Inflammatory macrophage treated with lipopolysaccharide for 1 hour (primary cell): ENCODE data around the gene CELF4.

Experiments used
- DNase-seq, 2 donors: peaks; one replicate each; pipeline ENCODE4 v3.0.0-alpha.2; 2020 to 2022

CELF4 gene

DNA sequence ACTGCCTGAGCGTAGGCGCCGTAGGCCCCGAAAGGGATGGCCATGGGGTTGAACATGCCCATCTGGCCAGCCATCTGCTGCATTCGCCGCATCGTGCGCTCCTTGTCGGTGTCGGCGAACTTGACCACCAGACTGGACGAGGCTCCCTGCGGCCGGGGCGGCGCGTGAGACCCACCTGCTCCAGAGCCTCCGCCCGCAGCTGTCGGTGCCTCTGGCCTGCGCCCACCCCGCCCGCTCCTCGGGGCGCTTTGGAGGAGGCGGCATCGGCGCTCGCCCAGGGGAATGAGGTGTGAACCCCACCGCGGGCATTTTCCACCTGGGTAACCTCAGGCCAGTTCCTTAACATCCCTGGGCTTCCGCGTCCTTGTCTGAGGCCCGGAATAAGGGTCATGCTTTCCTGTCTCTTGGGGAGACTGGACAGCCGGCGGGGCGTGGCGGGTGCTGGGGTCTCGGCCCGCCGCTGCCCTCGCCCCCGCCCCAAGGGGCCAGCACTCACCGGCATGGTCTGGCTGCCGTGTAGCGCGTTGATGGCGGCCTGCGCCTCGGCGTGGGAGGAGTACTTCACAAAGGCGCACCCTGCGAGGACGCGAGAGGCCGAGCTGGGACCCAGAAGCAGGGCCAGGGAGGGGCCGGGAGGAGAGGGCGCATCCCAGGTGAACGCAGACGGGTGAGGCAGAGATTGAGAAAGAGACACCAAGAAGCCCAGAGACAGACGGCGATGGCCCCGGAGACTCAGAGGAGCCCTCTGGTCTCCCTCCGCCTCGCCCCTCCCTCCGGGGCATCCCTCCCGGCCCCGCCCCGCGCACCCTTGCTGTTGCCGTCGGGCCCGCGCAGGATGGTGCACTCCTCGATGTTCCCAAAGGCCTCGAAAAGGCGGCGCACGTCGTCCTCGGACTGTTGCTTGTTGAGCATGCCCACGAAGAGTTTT is 291.0 kb downstream of the CELF4 start:
- DNase-seq = no peak

DNA sequence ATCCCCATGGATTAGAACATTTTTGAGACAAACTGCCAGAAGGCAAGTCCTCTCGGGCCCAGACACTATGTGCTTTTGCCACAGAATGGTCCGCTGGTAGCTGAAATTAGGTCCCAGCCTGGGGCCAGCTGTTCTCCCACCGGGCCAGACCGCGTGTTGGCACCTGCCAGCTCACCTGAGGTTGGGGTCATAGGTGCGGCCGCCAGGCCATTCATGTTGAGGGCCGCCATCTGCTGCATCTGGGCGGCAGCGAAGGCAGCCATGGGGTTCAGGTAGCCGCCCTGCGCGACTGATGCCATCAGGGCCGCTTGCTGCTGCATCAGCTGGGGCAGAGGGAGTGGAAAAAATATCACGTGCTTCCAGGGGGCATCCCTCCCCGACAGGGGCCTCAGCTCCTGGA is 292.8 kb downstream of the CELF4 start:
- DNase-seq = no peak

DNA sequence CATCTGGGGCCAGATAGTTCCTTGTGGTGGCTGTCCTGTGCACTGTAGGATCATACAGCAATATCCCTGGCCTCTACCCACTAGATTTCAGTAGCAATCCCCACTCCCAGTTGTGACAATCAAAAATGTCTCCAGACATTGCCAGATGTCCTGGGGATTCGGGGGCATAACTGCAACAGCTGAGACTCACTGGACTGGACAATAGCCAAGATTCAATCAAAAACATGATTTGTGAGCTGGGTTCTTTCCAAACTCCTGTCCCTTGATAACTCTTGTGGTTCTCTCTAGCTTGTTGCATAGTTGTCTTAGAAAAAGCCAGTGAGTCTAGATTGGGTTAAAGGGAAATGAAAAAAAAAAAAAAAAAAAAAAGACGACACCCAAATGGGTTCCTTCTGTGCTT is 293.4 kb downstream of the CELF4 start:
- no peak for DNase-seq

DNA sequence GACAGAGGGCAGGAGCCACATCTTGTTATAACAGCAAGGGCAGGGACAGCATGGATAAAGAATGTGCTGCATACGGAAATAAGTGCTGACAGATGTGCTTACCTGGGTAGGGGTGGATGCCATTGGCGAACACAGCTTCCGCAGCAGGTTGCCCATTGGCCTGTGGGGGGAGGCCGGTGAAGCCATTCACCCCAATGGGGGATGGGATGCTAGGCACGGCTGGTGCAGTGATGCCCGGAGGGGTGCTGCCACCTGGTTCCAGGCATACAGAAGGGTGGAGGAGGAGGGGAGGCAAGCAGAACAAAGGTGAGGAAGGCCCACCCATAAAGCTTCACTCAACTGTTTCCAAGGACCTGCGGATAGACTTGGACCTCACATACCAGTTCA is 294.9 kb downstream of the CELF4 start:
- no peak for DNase-seq

DNA sequence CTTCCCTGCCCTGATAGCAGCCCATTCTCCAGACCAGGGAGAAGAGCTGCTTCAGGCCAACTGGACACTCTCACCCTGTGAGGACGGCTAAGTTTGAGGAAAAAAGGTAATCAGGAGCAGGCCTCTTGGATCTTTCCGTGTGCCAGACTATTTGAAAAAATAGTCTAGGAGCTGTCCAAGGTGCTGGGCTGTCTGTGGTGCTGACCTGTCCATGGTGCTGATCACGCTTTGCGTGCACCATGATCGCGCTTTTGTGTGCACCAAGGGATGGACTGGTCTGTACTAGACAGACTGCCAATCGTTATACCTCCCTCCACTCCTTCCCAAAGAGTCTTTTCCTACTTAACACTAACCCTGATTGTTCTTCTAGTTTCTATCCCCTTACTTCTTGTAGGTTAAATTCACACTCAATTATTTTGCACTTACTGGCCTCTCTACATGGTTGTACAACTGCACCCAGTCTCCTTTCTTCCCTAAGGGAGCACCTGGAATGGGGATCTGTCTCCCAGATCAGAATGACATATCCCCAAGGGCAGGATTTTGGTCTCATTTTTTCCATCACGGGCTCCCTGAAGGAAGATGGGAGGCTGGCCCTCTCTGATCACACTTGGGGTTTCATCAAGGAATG is 295.4 kb downstream of the CELF4 start:
- DNase-seq = peak in 1 of 2 donors; percentile 23

DNA sequence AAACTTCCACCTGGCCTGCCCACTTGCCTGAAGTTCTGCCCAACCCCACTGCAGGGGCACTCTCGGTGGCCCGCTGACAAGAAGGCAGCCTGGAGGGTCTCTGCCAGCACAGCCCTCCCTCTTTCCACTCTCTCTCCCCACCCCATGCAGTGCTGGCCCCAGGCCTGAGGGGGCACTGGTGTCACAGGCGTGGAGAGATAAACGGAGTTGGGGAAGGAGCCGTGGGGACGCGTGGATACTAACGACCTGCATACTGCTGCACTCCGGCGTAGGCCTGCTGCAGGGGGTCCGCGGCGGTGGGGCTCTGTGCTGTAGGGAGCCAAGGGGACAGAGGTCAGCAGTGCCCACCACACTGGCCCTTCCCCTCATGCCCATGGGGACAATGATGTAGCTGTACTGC is 299.3 kb downstream of the CELF4 start:
- no peak for DNase-seq

DNA sequence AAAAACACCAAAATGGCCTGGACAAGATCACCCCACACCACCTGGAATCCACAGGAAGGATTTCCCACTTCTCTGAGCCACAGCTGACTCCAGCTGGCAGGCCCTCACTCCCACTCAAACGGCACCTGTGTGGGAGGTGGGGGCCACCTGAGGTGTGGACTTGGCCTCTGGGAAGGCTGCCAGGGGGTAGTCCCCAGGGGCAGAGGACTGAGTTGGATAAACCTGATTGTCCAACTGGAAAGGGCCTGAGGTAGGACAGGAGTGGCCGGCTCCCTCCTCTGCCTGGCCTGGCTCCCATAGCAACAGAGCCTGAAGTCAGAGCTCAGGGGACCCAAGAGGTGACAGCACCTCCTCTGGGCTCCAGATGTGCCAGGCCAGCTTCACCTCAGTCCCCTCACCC is 300.2 kb downstream of the CELF4 start:
- DNase-seq = no peak

DNA sequence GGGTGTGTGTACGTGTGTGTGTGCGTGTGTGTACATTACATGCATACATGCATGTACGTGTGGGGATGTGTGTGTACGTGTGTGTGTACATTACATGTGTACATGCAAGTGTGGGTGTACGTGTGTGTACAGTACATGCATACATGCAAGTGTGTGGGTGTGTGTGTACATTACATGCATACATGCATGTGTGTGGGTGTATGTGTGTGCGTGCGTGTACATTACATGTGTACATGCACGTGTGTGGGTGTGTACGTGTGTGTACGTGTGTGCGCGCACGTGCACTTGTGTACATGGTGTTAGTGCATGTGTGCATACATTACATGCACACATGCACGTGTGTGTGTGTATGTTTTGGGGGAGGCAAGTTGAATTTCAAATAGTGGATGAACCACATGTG is 300.6 kb downstream of the CELF4 start:
- no peak for DNase-seq

DNA sequence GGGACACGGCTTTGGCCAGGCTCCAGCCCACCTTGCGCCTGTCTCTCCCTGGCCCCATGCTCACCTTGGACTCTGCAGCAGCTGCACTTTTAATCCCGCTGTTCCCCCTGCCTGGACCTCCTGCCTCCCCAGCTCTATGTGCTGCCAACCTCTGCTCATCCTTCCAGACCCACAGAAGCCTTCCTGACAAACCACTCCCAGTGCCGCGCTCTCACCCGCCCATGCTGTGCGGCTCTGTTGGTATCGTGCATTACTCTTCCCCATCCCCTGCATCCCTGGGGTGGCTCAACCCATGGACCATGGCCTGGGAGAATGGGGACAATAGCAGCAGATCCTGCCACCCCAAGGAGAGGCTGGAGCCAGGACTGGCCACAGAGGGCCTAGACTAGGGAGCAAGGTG is 303.6 kb downstream of the CELF4 start:
- no peak for DNase-seq

DNA sequence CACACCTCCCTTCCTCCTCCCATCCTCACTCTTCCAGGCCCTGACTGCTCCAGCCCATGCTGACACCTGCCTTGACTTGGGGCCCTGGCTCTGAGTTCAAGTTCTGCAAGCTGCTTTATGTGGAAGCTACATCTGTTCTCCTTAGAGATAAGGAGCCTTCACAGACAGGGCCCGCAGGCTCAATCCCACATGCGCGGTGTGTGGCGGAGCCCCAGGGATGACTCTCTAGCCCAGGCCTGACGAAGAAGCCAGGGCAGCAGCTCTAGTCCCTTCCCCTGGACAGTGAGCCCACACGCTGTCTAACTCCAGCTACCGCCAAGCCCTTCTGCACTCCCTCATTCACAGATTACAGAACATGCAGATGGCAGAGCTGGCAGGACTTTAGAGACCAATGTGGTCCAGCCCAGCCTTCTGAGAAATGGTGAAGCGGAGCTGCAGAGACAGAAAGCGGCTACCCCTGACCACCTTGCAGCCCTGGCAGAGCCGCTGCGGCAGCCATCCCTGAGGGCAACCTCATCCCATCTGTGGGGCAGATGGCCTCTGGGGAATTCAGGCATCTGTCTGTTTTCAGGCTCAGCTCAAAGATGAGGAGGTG is 304.3 kb downstream of the CELF4 start:
- no peak for DNase-seq

DNA sequence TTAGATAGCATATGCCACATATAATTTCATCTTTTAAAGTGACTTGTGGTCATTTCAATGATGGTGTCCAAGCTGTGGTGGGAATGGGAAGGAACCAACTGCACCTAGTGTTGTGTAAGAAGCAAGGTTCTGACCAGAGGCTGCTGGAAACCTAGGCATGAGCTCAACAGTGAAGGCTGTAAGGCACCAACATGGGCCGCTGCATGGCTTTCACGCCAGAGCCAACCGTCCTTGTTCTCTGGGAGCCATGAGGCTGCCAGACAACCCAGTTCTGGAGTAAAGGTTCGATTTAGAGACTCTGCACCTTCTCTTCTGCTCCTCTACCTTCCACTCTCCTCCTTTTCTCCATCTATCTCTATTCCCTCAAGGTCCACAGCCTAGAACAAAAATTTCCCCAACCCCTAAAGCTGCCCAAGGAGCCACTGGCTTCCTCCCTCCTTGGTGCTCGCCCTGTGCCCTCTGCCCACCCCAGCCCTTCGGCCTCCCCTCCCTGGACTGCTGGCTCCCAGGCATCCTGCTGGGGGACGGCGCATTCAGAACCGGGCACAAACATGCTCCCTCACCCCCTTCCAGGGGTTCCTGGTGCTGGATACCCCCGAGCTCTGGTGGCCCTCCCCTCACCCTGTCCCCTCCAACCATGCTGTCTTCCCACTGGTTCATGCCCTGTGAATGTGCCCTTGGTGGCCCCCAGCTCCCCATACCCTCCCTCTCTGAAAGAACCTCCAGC is 305.1 kb downstream of the CELF4 start:
- no peak for DNase-seq

DNA sequence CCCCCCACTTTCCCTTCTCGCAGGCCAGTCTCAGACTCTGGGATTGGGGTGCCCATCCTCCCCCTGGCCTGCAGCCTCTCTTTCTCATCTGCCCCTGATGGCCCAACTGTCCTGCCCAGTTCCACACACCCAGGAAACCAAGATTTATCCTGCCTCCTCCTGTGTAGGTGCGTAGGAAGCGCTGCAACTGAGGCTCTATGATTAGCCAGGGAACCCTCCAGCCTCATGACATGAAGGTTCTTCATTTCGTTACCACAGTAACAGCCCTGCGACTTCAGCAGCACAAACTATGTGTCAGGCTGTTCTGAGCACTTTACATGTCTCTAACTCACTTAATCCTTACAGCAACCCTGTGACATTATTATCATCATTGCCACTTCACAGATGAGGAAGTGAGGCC is 305.9 kb downstream of the CELF4 start:
- DNase-seq = no peak

DNA sequence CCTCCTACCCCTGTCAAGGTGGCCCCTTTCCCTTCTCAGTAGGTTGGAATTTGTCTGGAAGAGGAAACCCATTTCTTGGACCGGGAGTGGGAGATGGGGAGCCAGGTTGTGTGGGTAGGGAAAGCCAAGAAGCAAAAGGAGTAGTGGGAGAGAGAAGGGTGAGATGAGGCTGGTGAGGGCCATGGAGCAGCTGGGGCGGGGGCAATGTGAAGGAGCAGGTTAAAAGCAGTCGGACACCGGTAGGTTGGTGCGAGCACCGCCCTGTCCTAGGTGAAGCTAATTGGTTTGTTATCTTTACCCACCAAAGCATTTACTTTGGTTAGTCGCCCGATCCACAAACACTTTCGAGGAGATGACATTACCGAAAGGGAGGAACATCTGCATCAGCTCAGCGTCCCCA is 306.8 kb downstream of the CELF4 start:
- no peak for DNase-seq

DNA sequence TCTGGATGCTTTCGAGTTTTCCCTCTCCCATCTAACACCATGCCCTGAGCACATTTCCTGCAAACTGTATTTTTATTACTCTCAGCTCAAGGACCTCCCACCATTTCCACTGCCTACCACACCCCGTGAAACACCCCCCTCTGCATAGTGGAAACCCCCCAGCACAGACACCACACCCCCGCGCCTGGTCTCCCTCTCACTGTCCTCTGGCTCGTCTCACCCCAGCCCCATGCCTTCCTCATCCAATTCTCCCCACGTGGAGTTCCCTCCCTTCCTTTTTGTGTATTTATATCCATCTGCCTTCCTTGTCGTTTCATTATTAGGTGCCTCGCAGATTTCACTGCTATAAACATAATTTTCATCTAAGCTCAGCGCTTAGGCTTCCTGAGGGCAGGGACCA is 307.5 kb downstream of the CELF4 start:
- DNase-seq = no peak

DNA sequence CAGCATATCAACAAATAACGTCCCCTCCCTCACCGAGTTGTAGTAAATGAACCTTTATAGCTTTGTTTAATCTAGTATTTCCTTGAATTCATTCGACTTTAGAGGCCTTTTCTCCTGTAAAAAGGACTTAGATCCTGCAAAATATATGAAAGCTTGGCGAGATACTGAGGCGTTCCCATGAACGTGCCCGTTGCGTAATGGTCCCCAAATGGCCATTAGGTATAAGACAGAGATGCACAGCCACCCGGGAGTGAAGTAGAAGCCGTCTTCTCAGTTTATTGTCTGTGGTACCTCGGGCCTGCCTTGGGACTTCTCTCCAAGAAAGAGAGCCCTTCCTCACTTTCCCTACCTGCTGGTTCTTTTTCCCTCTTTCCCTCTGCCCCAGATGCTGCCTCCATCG is 310.6 kb downstream of the CELF4 start:
- DNase-seq = no peak

DNA sequence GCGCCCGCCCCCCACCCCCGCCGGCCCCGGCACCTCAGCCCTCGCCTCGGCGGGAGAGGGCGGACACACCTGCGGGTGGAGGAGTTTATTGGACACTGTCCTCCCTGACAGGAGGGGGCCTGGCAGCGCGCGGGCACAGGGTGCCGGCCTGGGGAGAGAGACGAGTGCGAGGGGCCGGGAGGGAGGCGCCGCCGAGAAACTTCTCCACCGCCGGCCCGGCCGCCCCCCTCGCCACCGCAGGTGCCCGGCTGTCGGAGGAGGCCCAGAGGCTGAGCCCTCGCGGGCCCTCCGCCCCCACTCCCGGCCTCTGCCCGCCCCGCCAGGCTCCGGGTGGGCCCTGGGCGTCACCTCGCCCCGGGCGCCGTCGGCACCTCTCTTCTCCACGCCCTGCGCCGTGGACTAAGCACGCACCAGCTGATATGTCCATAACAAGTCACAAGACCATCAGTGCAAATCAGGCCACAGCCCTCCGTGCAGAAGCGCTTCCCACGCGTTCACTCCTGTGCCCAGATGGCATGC is 311.3 kb downstream of the CELF4 start:
- no peak for DNase-seq

DNA sequence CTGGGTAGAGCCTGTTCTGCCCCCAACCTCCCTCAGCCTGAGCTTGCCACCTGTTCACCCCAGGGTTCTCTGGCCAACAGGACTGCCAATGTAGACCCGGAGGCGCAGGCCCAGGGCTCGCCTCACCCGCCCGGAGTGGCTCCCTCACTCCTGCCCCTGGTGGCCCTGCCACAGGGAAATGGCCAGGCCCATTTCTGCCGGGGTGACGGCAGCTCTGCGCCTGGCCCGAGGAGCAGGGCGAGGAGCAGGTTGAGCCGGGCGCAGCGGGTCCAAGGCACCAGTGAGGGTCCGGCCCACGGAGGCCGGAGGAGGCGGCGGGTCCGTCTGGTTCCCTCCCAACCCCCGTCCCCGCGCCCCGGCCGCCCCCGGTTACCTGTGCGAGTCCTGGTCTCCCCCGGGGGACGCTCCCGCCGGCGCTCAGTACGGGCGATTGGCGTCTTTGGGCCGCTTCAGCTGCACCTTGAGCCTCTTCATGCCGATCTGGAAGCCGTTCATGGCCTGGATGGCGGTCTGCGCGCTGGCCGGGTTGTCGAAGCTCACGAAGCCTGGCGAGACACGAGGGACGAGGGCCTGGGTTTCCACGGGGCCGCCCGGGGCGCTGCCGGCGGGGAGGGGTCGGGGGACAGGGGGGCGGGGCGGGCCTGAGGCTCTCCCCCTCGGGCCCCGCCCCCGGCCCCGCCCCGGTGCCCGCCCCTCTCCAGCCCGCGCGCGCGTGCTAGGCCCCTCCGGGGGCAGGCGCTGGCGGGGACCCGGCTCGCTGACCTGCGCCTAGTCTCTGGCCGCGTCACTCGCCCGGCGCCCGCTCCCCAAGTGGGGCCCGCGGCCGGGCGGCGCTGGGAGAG is 312.0 kb downstream of the CELF4 start:
- no peak for DNase-seq

DNA sequence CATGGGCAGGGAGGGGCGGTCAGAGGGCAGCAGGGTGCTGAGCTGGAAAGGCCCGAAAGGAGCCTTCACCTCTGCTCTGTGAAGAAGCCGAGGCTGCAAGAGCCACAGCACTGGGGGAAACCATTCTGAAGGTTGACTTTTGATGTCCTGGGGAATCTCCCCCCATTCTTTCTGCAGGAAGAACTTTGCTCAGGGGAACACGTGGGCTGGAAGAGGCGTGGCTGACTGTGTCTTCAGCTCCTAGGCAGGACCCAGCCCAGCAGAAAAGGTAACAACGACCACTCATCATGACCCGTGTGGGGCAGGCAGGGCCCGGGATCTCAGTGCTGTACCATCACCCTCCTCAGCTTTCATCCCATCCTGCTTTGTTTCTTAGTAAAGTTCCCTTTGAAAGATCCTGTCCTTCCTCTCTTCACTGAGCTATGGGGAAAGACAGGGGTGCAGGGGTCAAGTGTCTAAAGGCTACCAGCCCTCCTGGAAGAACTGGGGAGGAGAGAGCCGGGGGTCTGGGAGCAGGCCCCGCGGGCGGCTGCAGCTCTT is 312.7 kb downstream of the CELF4 start:
- DNase-seq = no peak

DNA sequence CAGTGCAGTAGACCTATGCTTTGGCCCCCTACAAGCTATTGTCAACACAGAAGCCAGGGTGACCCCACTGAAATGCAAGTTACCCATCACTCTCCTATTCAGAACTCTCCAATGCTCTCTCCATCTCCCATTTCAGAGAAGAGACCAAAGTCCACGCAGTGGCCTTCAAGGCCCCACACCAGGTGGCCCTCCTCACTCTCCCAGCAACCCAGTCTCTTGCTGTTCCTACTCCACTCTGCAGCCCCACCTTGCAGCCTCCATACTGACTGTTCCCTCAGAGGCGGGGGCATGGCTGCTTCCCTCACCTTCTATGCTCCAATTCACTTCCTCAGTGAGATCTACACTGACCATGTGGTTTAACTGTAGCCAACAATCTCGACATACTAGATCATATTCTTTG is 313.3 kb downstream of the CELF4 start:
- DNase-seq = no peak

DNA sequence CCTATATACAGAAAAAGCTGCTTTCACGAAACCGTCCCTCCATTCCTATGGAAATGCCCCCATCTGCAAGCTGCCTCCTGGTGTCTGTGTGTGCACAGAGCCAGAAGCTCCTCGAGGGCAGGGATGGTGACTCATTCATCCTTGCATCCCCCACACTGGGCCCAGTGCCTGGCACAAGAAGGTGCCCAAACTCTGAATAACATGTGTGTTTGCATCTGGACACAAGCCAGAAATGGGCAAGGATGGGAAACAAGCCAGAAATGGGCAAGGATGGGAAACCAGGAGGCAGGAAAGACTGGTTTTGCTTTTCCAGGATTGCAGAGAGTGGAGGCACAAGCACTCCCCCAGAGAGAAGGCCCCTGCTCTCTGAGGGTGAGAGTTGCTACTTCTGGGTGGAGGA is 313.9 kb downstream of the CELF4 start:
- DNase-seq = no peak

DNA sequence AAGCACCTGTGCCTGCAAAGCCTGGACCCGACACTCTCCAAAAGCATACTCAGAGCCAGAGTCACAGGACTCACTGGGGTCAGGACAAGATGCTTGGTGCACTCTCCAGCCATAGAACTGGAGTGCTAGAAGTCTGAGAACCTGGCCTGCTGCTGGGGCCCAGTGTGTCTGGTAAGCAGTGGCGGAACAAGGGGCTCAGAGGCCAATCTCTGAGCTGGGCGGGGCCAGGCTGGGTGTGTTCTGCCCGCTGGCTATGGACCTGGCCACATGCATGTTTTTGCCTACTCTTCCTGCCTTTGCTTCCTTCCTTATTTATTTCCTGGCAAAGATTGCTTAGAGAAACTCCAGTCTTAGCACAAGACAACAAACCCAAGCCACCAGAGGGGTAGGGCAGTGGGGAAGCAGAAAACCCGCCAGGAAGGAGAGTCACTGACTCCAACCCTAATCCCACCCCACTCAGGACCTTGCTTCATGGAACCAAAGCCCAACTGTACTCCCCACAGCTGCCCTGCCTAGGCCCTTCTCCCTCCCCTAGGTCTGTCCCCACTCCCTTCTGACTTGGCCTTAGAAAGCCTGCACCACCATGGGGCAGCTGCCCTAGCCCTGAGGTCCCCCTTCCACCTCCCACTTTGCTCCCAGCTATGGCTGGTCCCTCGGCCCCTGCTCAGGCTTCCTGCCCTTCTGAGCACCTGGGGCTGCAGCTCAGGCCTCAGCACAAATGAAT is 315.5 kb downstream of the CELF4 start:
- no peak for DNase-seq
